Rectal smooth muscle tissue (tissue), 1 donor: ENCODE measurements around the gene IL33.

Source experiments
- H3K27ac ChIP-seq: one replicate; pipeline ENCODE4 v1.7.0; 2013; ENCODE audit warnings: low read depth, low read length, inconsistent platforms
- H3K27me3 ChIP-seq: one replicate; pipeline ENCODE4 v1.7.0; 2013; ENCODE audit warnings: low read length; ENCODE audit not compliant: control insufficient read depth, insufficient read depth
- H3K36me3 ChIP-seq: one replicate; pipeline ENCODE4 v1.7.0; 2013; ENCODE audit warnings: low read length; ENCODE audit not compliant: control insufficient read depth, insufficient read depth
- H3K4me1 ChIP-seq: one replicate; pipeline ENCODE4 v1.7.0; 2013; ENCODE audit warnings: low read length; ENCODE audit not compliant: control insufficient read depth, insufficient read depth
- H3K4me3 ChIP-seq: one replicate; pipeline ENCODE4 v1.7.0; 2013; ENCODE audit warnings: low read length
- H3K9ac ChIP-seq: one replicate; pipeline ENCODE4 v1.7.0; 2013; ENCODE audit warnings: low read length

The IL33 gene

GRCh38 chr9:6219981-6220380, 4.4 kb downstream of the IL33 start:
- Histone ChIP-seq H3K36me3 (no peaks in the 10 kb centered on the region), H3K9ac (no peak overlapping the region), H3K4me1 (peaks cover 11% of the 10 kb centered on the region), H3K27me3 (no peaks in the 10 kb centered on the region), H3K4me3 (no peak overlapping the region), H3K27ac (no peak overlapping the region)

GRCh38 chr9:6224393-6225154, 9.0 kb downstream of the IL33 start:
- Histone ChIP-seq H3K27ac (no peak overlapping the region), H3K4me3 (no peak overlapping the region), H3K36me3 (no peaks in the 10 kb centered on the region), H3K9ac (no peak overlapping the region), H3K27me3 (no peaks in the 10 kb centered on the region), H3K4me1 (peaks cover 6% of the 10 kb centered on the region)

GRCh38 chr9:6226696-6227095, 11.1 kb downstream of the IL33 start:
- no peak overlapping the region for H3K4me3 ChIP-seq
- no peak overlapping the region for H3K27ac ChIP-seq
- H3K4me1 ChIP-seq: peaks cover 6% of the 10 kb centered on the region

GRCh38 chr9:6229186-6229585, 13.6 kb downstream of the IL33 start:
- Histone ChIP-seq H3K27ac (no peak overlapping the region), H3K27me3 (no peaks in the 10 kb centered on the region), H3K4me1 (peaks cover 4% of the 10 kb centered on the region), H3K36me3 (no peaks in the 10 kb centered on the region), H3K9ac (no peak overlapping the region), H3K4me3 (no peak overlapping the region)

More at GRCh38 chr9:6226696-6227095, 11.1 kb downstream of the IL33 start:
- H3K27me3 ChIP-seq: no peaks in the 10 kb centered on the region
- no peaks in the 10 kb centered on the region for H3K36me3 ChIP-seq
- no peak overlapping the region for H3K9ac ChIP-seq

- Histone ChIP-seq H3K4me1 (peaks cover 1% of the 10 kb centered on the region), H3K36me3 (no peaks in the 10 kb centered on the region), H3K9ac (no peak overlapping the region), H3K4me3 (no peak overlapping the region), H3K27ac (no peak overlapping the region), H3K27me3 (no peaks in the 10 kb centered on the region)
Measured at GRCh38 chr9:6229619-6230018, 14.0 kb downstream of the IL33 start.

GRCh38 chr9:6230037-6230780, 14.6 kb downstream of the IL33 start:
- Histone ChIP-seq H3K4me1 (no peaks in the 10 kb centered on the region), H3K9ac (no peak overlapping the region), H3K27me3 (no peaks in the 10 kb centered on the region), H3K4me3 (no peak overlapping the region), H3K36me3 (no peaks in the 10 kb centered on the region), H3K27ac (no peak overlapping the region)

- H3K27ac ChIP-seq: no peak overlapping the region
Measured at GRCh38 chr9:6232336-6232945, 16.8 kb downstream of the IL33 start.

GRCh38 chr9:6234014-6234413, 18.4 kb downstream of the IL33 start:
- Histone ChIP-seq H3K36me3 (no peaks in the 10 kb centered on the region), H3K9ac (no peak overlapping the region), H3K4me1 (no peaks in the 10 kb centered on the region), H3K27me3 (no peaks in the 10 kb centered on the region), H3K27ac (no peak overlapping the region), H3K4me3 (no peak overlapping the region)

More at GRCh38 chr9:6232336-6232945, 16.8 kb downstream of the IL33 start:
- H3K36me3 ChIP-seq: no peaks in the 10 kb centered on the region
- H3K9ac ChIP-seq: no peak overlapping the region
- no peak overlapping the region for H3K4me3 ChIP-seq
- no peaks in the 10 kb centered on the region for H3K4me1 ChIP-seq
- H3K27me3 ChIP-seq: no peaks in the 10 kb centered on the region

GRCh38 chr9:6237267-6237666, 21.7 kb downstream of the IL33 start:
- no peaks in the 10 kb centered on the region for H3K4me1 ChIP-seq
- no peaks in the 10 kb centered on the region for H3K36me3 ChIP-seq
- no peak overlapping the region for H3K4me3 ChIP-seq
- H3K27ac ChIP-seq: no peak overlapping the region
- no peak overlapping the region for H3K9ac ChIP-seq
- H3K27me3 ChIP-seq: no peaks in the 10 kb centered on the region

- H3K36me3 ChIP-seq: no peaks in the 10 kb centered on the region
- no peak overlapping the region for H3K4me3 ChIP-seq
- H3K27ac ChIP-seq: no peak overlapping the region
- H3K9ac ChIP-seq: no peak overlapping the region
- no peaks in the 10 kb centered on the region for H3K4me1 ChIP-seq
- no peaks in the 10 kb centered on the region for H3K27me3 ChIP-seq
Measured at GRCh38 chr9:6239048-6239461, 23.4 kb downstream of the IL33 start.

- H3K4me3 ChIP-seq: no peak overlapping the region
- no peaks in the 10 kb centered on the region for H3K27me3 ChIP-seq
- no peaks in the 10 kb centered on the region for H3K4me1 ChIP-seq
- H3K27ac ChIP-seq: no peak overlapping the region
- no peaks in the 10 kb centered on the region for H3K36me3 ChIP-seq
- no peak overlapping the region for H3K9ac ChIP-seq
Measured at GRCh38 chr9:6239694-6240093, 24.1 kb downstream of the IL33 start.

- no peaks in the 10 kb centered on the region for H3K4me1 ChIP-seq
- no peak overlapping the region for H3K4me3 ChIP-seq
- no peaks in the 10 kb centered on the region for H3K27me3 ChIP-seq
- H3K36me3 ChIP-seq: no peaks in the 10 kb centered on the region
- H3K9ac ChIP-seq: no peak overlapping the region
- no peak overlapping the region for H3K27ac ChIP-seq
Measured at GRCh38 chr9:6243746-6244145, 28.1 kb downstream of the IL33 start.
